Activated CD4-positive, alpha-beta T cell treated with anti-CD3 and anti-CD28 coated beads, Interleukin-10, Interleukin-2, amounts not matched to agents 100 ng/mL and 50 ng/mL, durations not matched to agents 16 hours and 8 hours (primary cell): ENCODE results near the gene PLEKHG5.
"Not testable (repeated sequence)": the region's sequence is repeated elsewhere in the genome, so short reads cannot be mapped to it uniquely, and the experiment has no call there.

Experiments used
- DNase-seq: peaks from one replicate; pipeline ENCODE4 v3.0.0-alpha.2; 2020

Gene PLEKHG5

DNA sequence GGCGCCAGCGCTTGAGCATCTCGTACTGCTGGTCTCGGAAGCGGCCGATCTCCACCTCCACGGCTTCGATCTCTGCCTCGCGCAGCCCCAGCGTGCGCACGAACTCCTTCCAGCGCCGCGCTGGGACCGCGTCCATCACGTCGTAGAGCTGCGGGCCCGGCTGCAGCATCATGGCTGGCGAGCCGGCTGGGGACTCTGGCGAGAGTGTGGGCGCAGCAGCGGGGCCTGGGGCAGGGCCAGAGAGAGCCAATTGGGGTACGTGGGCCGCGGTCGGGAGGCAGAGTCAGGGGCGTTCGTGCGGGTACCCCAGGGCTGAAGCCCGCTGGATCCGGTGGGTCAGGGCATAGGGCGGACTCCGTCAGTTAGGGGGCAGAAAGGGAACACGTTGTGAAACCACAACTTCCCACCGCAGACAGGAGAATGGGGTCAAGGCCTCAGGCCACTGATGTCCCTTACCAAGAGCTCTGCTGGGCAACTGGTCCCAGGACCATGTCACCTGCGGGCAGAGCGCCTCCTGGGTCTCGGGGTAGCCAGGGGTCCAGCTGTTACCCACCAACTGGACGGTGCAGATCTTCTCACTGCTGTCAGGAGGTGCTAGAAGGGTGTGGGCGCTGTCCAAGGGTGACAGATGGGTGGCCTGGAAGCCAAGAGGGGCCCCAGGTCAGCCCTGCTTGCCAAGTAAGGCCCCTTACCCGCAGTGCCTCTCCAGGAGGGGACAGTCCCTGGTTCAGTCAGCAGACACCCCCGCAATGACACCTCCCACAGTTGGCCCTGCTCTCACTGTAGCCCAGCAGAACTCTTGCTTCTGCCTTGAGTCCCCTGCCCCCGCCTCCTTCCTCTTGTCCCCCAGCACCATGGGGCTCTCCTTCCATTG is 29.7 kb downstream of the PLEKHG5 start:
- DNase-seq = no peak

DNA sequence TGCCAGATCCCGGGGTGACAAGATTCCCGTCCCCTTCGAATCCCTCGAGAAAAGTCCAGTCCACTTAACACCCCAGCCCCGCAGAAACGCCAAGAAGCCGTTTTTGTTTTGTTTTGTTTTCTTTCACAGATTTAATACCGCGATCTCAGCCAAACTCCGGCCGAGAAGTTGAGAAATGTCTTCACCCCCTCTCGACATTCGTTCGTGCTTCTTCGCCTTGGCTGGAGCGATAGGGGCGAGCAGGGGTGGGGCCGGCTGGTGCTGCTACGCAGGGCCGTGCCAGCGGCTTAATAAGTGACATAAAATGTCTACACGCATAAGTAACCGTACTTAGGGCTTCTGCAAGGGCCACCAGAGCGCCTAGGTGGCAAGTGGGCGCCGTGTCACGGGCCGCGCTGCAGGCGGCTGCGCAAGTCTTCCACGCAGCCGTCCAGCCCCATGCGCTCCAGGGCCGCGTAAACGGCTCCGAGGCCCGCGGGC is 30.4 kb downstream of the PLEKHG5 start:
- DNase-seq = no peak

DNA sequence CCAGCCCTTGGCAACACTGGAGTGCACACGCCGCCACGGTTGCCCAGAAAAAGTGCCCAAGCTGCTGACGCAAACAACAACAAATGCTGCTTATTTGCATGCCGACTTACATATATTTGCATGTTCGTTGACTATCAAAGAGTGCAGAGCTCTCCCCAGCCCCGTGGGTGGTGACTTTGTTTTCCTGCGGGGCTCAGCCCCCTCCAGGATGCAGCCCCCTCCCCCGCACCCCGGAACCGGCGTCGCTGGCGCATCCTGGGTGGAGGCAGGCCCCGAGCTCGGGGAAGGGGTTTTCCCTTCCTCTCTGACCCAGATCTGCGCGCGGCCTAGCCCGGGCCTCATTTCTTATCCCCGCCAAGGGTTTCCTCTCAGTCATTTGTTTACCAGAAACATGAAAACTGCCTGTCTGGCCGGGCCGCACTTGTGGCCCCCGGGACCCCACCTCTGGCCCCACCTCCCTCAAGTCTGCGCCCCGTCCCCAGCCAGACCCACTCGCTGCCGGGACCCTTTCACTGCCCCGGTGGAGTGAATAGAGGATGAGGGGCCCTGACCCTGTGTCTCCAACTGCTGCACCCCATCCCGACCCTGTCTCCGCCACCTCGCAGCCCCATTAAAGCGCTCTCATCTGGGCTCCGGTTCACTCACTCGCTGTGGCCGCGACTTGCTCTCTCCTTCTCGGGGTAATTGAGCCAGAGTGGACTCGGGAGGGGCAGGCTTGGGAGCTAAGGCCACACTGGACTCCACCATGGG is 31.0 kb downstream of the PLEKHG5 start:
- DNase-seq = peak; percentile 89

DNA sequence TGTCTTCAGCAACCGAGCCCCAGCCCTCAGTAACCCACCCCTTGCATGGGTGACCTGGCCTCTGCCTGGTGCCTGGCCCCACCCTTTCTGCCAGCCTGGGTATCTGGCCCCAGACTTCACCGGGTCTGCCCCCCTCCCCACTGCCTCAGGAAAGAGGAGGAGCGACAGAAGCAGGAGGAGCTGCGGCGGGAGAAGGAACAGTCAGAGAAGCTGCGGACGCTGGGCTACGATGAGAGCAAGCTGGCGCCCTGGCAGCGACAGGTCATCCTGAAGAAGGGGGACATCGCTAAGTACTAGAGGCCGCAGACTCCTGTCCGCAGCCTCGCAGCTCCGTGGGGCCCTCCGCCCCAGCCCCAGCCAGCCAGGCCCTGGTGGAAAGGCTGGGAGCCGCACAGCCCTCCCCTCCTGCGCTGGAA is 31.6 kb downstream of the PLEKHG5 start:
- DNase-seq = peak; percentile 65

DNA sequence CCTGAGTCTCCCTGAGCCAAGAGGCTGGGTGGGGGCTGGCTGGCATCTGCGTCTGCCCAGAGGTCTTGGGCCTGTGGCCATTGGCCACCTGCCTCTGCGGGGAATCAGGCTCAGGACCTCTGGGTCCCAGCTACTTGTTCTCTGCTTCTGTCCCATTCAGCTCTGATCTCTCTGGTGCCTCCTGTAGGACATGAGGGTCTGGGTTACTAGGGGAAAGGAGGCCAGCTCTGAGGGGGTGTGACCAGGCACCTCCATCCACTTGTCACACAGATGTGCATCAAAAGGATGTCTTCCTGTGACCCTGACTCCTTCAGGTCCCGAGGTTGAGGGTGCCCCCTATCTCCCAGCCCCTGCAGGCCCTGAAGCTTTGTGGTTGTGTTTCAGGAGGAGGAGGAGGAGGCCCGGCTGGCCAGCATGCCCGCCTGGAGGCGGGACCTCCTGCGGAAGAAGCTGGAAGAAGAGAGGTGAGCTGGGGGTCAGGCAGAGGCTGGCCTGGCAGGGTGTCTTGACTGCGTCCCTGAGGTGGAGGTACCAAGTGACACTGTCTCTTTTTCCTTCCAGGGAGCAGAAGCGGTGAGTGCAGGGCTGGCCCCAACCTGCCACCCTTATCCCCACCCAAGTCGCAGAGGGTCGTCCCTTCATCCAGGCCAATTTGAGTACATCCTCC is 34.5 kb downstream of the PLEKHG5 start:
- no peak for DNase-seq

DNA sequence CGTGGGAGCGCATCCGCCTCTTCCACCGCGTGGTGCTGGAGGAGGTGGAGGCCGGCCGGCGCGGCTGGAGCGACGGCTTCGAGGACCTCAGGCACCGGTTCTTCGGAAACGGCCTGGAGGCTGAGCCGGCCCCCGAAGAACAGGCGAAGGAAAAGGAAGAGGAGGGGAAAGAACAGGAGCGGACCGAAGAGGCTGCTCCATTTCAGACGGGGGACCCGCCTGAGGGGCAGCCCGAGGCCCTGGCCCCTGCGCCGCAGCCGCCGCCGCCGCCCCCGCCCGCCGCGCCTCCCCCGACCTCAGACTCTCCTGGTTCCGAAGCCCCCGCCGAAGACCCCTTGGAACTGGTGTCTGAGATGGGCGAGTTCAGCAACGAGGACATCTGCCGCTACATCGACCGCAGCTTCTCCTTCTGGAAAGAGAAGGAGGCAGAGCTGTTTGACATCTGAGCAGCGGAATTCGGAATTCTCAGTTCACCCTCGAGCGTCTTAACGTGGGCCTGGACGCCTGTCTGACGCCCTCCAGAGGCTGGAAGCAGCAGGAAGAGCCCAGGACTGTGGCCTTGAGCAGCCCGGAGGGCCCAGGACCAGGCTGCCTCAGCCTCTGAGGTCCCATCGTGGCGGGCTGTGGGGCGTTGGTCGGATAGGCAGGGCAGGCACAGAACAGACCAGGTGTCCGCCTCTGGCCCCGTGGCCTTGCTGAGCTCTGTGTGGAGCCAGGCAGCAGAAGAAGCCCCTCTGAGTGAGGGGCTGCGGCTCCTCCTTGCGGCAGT is 35.5 kb downstream of the PLEKHG5 start:
- not testable (repeated sequence) for DNase-seq

DNA sequence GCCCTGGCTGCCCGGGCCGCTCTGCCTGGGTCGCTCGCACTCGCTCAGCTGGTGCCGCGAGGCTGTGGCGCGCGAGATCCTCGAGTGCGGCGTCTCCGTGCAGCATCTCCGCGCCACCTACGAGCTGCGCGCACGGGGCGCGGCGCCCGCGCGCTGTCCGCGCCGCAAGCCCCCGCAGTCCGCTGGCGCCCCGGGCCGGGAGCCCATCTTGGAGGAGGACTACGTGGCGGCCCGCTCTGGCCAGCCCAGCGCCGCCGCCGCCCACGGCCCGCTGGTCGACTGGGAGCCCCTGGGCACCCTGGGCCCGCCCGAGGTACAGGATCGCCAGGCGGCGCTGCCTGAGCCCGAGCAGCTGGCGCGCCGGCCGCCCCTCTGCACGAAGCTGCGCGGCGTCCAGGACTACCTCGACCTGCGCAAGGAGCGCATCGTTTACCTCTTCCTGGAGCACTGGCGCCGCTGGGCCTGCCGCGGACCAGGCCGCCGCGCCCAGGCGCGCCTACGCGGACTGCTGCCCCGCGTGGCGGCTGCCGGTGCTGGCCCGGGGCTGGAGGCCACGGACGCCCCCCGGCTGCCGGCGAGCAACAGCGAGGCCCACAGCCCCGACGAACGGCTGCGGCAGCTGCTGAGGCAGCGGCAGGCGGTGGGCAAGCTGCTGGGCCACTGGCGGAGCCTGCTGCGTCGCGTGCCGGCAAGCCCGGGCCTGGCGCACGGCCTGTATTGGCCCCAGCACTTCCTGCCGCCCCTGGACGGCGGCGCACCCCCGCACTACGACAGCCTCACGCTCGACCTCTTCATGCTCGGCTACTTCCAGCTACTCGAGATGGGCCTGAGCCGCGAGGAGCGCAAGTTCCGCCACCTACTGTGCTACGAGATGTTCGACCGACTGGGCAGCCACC is 36.4 kb downstream of the PLEKHG5 start:
- DNase-seq = peak; percentile 32

DNA sequence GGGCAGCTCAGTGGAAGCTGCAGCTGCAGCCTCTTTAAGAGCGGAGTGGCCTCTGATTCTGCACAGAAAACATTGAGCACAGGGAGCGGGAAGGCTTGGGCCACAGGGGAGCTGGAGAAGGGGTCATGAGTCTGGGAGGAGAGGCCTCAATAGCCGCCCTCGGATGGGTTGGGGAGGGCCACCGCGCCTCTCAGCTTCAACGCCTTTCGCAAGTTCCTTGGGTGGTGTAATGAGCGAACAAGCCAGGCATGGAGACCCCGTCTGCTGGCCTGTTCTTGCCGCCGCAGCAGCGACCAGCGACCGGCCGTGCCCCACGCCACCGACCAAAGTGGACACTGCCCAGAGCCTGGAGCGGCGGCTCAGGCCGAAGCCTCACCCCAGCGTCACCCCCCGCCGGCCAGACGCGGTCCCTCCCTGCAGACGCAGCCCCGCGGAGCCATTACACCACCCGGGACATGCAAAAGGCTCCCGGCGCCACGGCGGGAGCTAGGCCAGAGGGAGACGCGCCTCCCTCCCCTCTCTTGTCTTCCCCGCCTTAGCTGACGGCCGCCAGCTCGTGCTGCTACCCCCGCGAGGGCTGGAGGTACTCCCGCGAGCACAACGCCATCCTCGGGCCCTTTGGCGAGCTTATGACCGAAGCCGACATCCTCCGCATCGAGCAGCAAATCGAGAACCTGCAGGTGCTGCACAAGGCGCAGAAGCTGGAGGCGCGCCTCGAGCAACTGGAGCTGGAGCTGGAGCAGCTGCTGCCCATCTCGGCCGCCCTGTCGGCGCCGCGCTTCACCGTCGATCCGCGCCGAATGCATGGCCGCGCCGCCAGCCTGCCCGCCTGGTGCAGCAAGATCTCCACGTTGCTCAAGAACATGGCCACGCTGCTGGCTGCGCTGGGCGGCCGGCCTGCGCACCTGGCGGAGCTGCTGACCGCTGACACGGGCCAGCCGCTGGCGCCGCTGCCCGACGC is 37.3 kb downstream of the PLEKHG5 start:
- not testable (repeated sequence) for DNase-seq

DNA sequence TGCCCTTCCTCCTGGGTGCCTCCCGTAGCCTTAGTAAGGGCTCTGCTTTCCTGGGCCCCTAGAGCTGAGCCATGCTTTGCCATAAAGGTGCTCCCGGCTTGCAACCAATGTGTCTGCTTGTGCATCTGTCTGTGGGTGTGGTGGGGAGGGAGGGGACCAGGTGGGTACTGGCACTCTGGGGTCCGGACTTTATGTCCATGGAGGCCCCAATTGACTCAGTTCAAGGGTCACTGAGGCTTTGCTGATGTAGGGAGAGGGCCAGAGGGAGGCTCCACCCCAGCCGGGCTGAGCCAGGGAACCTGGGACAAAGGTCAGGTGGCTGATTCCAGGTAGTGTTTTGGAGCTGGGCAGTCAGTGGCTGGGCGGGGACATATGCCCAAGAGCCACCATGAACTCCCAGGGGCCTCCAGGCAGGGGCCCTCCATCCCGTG is 40.5 kb downstream of the PLEKHG5 start:
- no peak for DNase-seq

DNA sequence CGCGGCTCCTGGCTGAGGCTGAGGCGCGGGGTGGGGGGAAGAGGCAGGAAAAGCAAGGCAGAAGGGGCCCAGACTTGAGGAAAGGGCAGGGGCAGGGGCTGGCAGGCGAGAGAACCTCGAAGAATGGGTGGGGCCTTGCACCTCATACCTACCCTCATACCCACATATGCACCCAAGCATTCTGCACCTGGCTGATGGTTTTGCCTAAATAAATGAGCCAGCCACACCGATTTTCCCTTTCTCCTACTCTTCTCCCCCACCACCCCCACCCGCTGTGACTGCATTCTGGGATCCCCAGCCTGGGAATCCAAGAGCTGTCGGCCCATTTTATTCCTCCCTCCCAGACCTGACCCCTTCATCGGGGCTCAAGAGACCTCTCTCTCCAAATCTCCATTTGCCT is 41.0 kb downstream of the PLEKHG5 start:
- not testable (repeated sequence) for DNase-seq

DNA sequence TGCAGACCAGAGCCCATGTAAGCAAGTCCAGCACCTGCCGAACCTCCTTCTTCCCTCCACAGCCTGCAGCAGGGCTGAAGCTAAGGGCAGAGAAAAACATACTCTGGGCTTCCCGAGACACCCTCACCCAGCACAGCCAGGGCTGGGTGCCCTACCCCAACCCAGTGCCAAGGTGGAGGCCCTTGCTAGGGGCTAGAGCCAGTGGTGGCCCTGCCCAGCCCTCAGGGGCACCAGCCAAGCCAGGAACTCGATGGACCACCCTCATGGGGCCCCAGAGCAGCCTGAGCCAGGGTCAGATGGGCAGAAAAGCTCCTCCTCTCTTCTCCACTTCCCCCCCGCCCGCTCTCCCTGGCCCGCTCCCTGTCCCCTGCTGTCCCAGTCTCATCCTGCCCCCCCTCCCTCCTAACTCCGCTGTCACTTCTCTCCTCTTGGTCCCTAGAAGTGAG is 41.4 kb downstream of the PLEKHG5 start:
- DNase-seq = no peak

DNA sequence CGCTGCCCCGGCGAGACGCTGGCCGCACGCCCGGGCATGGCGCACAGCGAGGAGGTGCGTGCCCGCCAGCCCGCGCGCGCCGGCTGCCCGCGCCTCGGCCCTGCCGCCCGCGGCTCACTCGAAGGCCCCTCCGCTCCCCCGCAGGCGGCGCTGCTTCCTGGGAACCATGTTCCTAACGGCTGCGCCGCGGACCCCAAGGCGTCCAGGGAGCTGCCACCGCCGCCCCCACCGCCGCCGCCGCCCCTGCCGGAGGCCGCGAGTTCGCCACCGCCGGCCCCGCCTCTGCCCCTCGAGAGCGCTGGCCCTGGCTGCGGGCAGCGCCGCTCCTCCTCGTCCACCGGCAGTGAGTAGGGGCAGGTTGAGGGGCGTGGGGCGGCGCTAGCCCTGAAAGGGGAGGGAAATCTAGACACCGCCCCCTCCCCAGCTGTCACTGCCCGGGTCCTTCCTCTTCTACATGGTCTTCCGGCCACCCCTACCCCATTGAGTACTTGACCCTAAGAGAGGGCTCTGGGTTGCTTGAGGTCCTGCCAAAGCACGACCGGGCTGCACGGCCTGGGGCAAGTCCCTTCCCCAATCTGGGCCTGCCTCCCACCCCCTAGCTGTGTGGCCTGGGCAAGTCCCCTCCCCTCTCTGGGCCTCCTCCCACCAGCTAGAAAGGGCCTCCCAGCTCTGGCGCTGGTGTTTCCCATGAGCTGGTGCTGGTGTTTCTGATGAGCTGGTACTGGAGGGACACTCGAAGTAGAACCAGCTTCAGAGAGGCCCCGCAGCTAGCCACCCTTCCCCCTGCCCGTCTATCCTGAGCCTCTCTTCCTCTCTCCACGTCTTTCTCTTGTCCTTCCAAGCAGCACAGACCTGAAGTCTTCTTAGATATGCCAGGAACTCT is 42.5 kb downstream of the PLEKHG5 start:
- DNase-seq = no peak

DNA sequence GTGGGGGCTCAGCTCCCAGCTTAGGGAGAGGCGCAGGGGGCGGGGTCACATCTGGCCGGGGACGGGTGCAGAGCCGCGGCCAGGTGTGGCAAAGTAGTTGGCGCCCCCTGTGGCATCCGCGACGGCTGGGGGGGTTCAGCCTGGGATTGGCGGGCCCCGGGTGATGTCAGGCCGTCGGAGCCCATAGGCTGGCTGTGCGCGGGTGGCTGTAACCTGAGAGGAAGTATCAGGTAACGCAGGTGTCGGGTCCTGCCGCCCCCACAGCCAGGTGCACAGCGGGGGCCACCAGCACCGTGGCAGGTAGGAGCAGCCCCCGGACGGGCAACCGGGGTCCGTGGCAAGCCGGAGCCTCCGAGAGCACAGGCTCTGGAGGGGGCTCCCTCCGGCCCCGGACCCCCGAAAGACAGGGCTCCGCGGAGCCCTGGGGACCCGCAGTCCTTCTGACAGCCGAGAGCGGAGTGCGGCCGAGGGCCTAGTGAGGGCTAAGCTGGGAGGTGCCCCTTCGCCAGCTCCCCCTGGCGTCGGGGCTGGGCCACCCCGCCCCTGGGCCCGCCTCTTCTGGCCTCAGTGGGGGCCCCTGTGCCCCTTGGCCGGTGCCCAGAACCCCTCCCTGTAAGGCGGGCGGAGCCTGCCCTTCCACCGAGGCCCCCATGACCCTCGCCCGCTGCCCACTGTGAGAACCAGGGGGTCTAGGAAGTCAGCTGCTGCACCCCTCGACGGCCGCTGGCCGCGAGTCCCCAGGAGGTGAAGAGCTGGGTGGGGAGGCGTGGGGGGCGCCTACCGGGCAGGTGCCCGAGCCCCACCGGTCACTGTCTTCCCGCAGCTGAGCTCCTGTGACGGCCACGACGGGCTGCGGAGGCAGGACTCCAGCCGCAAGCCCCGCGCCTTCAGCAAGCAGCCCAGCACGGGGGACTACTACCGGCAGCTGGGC is 43.4 kb downstream of the PLEKHG5 start:
- DNase-seq = no peak

DNA sequence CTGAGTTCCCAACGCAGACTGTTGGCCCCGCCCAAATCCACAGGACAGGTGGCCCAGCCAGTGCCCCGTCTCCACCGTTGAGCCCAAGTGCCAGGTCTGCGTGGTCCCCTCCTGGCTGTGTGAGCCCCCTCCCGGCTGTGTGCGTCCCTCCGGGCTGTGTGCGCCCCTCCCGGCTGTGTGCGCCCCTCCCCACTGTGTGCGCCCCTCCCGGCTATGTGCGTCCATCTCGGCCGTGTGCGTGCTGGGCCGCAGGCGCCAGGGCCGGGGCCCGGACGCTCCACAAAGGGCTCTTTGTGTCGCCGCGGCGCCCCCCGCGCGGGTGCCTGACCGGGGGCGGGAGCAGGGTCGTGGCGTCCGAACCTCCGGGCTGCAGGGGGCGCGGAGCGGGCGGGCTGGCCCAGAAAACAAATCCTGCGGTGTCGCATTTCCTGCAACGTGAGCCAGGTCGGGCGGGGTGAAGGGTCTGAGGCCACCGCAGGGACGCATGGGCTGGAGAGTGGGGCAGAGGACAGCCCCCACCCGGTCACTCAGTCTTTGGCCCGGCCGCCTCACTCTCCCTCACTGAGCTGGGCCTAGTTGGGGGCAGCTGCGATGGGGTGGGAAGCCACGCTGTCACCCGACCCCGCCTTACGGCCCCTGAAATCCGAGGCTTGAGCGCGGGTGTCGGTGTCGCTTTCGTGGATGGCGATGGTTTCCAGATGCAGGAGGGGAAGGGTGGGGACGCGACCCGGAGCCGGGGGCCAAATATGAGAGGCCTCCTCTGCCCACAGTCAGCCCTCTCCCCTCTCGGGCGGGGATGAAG is 44.2 kb downstream of the PLEKHG5 start:
- DNase-seq = no peak

DNA sequence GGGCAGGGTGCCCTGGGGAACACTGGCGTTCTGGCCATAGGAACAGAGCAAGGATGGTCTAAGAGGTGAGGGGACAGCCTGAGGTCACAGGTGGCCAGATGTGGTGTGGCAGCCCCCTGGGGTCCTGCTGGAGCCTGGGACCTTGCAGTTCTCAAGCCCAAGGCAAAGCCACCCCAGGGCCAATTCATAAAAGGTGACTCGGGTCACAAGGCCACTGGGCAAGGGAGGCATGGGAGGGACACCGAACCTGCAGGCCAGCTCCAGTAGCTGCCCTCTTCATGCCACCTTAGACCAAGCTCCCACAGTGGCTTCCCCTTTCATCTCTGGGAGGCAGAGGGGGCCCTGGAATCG is 44.8 kb downstream of the PLEKHG5 start:
- DNase-seq = no peak

DNA sequence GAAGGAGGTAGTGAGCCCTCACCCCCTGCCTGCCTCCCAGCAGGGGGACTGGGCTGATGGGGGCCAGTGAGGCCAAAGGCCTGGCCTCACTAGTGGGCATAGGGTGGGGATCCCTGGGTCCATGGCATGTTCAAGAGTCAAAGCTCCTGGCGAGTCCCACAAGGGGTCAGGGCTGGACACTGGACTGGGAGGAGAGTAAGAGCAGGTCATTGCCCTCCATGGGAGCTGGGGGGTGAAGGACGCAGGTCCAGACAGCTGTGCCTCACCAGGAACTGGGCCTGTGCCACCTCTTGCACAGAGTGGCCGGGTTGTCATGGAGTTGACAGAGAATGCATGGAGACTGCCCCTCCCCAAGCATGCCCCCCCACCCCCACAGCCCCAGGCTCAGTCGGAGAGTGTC is 45.5 kb downstream of the PLEKHG5 start:
- not testable (repeated sequence) for DNase-seq
